Large intestine (tissue), 3 donors: Measurements from ENCODE around the gene CDKL5. TPM values are rescaled to one million over a fixed set of nuclear protein-coding genes. Genes with fewer than 3 reads are reported as not detected.

ENCODE experiments used
- DNase-seq, 2 donors: peaks; one replicate each; pipeline versions ENCODE4 v3.0.0 to v3.0.0-alpha.2; 2013
- H3K27ac ChIP-seq: one replicate; pipeline ENCODE4 v1.5.1; 2013; ENCODE audit warnings: low read length
- H3K27me3 ChIP-seq: 2 replicates; pipeline ENCODE4 v1.6.1; 2013; ENCODE audit warnings: low read length; ENCODE audit not compliant: control insufficient read depth, insufficient read depth
- H3K36me3 ChIP-seq: 2 replicates; pipeline ENCODE4 v1.6.1; 2013; ENCODE audit warnings: low read length; ENCODE audit not compliant: control insufficient read depth, insufficient read depth
- H3K4me1 ChIP-seq: one replicate; pipeline ENCODE4 v1.6.1; 2013; ENCODE audit warnings: low read length; ENCODE audit not compliant: control insufficient read depth, insufficient read depth
- H3K4me3 ChIP-seq: one replicate; pipeline ENCODE4 v1.5.1; 2013; ENCODE audit warnings: low read length
- H3K9me3 ChIP-seq: one replicate; pipeline ENCODE4 v1.6.1; 2013; ENCODE audit warnings: mild to moderate bottlenecking, low read depth, low read length, moderate library complexity; ENCODE audit not compliant: control insufficient read depth
- WGBS: methylation state at CpG from one replicate; pipeline ENCODE4 v1.1.5; 2013; ENCODE audit warnings: low lambda C conversion rate; ENCODE audit not compliant: insufficient coverage; 5-methylcytosine and 5-hydroxymethylcytosine counted together
- polyA plus RNA-seq: library from polyadenylated mRNA; unstranded; fragments of 120-200 nt; gene quantifications from one replicate; pipeline ENCODE4 v1.2.1, GENCODE V29; 2013

The CDKL5 gene
- polyA plus RNA-seq, 1 donor: 5.0 TPM

- H3K27me3 ChIP-seq: no peaks in the 10 kb centered on the region
- H3K9me3 ChIP-seq: no peaks in the 10 kb centered on the region
- no CpG with 5 or more reads among the region's 2 CpGs for WGBS
- H3K27ac ChIP-seq: no peak overlapping the region
- DNase-seq: no peak
- no peaks in the 10 kb centered on the region for H3K4me1 ChIP-seq
- no peak overlapping the region for H3K4me3 ChIP-seq
- H3K36me3 ChIP-seq: no peaks in the 10 kb centered on the region
Measured at GRCh38 chrX:18638398-18638797, 213.0 kb downstream of the CDKL5 start.

GRCh38 chrX:18639280-18639679, 213.9 kb downstream of the CDKL5 start:
- H3K27ac ChIP-seq: no peak overlapping the region
- H3K4me3 ChIP-seq: no peak overlapping the region
- H3K27me3 ChIP-seq: no peaks in the 10 kb centered on the region
- DNase-seq: no peak
- H3K36me3 ChIP-seq: no peaks in the 10 kb centered on the region
- WGBS: no CpG with 5 or more reads among the region's 2 CpGs
- H3K4me1 ChIP-seq: no peaks in the 10 kb centered on the region
- H3K9me3 ChIP-seq: no peaks in the 10 kb centered on the region

- peak in 1 of 2 donors; percentile 7 for DNase-seq
- WGBS: no CpG with 5 or more reads among the region's 10 CpGs
- Histone ChIP-seq H3K27ac (no peak overlapping the region), H3K4me1 (no peaks in the 10 kb centered on the region), H3K27me3 (no peaks in the 10 kb centered on the region), H3K4me3 (no peak overlapping the region), H3K36me3 (no peaks in the 10 kb centered on the region), H3K9me3 (no peaks in the 10 kb centered on the region)
Measured at GRCh38 chrX:18640686-18641085, 215.3 kb downstream of the CDKL5 start.

GRCh38 chrX:18643243-18643642, 217.8 kb downstream of the CDKL5 start:
- H3K27me3 ChIP-seq: no peaks in the 10 kb centered on the region
- no peak overlapping the region for H3K27ac ChIP-seq
- no peaks in the 10 kb centered on the region for H3K4me1 ChIP-seq
- H3K4me3 ChIP-seq: no peak overlapping the region
- no peaks in the 10 kb centered on the region for H3K9me3 ChIP-seq
- H3K36me3 ChIP-seq: no peaks in the 10 kb centered on the region
- DNase-seq: no peak
- no CpG with 5 or more reads among the region's 3 CpGs for WGBS

- no CpG with 5 or more reads among the region's 3 CpGs for WGBS
- no peak overlapping the region for H3K27ac ChIP-seq
- no peaks in the 10 kb centered on the region for H3K4me1 ChIP-seq
- no peak overlapping the region for H3K4me3 ChIP-seq
- no peaks in the 10 kb centered on the region for H3K9me3 ChIP-seq
- H3K36me3 ChIP-seq: no peaks in the 10 kb centered on the region
- no peak for DNase-seq
- H3K27me3 ChIP-seq: no peaks in the 10 kb centered on the region
Measured at GRCh38 chrX:18643853-18644252, 218.4 kb downstream of the CDKL5 start.

- WGBS: no CpG with 5 or more reads among the region's 4 CpGs
- Histone ChIP-seq H3K27ac (no peak overlapping the region), H3K4me3 (no peak overlapping the region), H3K9me3 (no peaks in the 10 kb centered on the region), H3K36me3 (no peaks in the 10 kb centered on the region), H3K27me3 (no peaks in the 10 kb centered on the region), H3K4me1 (no peaks in the 10 kb centered on the region)
- no peak for DNase-seq
Measured at GRCh38 chrX:18647621-18648020, 222.2 kb downstream of the CDKL5 start.

- DNase-seq: no peak
Measured at GRCh38 chrX:18649498-18649951, 224.1 kb downstream of the CDKL5 start.

GRCh38 chrX:18650662-18651061, 225.3 kb downstream of the CDKL5 start:
- Histone ChIP-seq H3K36me3 (no peaks in the 10 kb centered on the region), H3K27me3 (no peaks in the 10 kb centered on the region), H3K9me3 (no peaks in the 10 kb centered on the region), H3K4me1 (no peaks in the 10 kb centered on the region), H3K4me3 (no peak overlapping the region), H3K27ac (no peak overlapping the region)
- no CpG with 5 or more reads among the region's 6 CpGs for WGBS
- no peak for DNase-seq

More at GRCh38 chrX:18649498-18649951, 224.1 kb downstream of the CDKL5 start:
- H3K27ac ChIP-seq: no peak overlapping the region
- WGBS: no CpG with 5 or more reads among the region's 9 CpGs
- H3K27me3 ChIP-seq: no peaks in the 10 kb centered on the region
- H3K9me3 ChIP-seq: no peaks in the 10 kb centered on the region
- no peaks in the 10 kb centered on the region for H3K4me1 ChIP-seq
- H3K36me3 ChIP-seq: no peaks in the 10 kb centered on the region
- H3K4me3 ChIP-seq: no peak overlapping the region

GRCh38 chrX:18652636-18653035, 227.2 kb downstream of the CDKL5 start:
- Histone ChIP-seq H3K4me3 (no peak overlapping the region), H3K9me3 (no peaks in the 10 kb centered on the region)

GRCh38 chrX:18654875-18655836, 229.7 kb downstream of the CDKL5 start:
- Histone ChIP-seq H3K36me3 (no peaks in the 10 kb centered on the region), H3K9me3 (no peaks in the 10 kb centered on the region), H3K27ac (no peak overlapping the region), H3K4me3 (no peak overlapping the region), H3K4me1 (no peaks in the 10 kb centered on the region), H3K27me3 (no peaks in the 10 kb centered on the region)
- WGBS: no CpG with 5 or more reads among the region's 5 CpGs
- no peak for DNase-seq

More at GRCh38 chrX:18652636-18653035, 227.2 kb downstream of the CDKL5 start:
- no peaks in the 10 kb centered on the region for H3K27me3 ChIP-seq
- H3K36me3 ChIP-seq: no peaks in the 10 kb centered on the region
- H3K4me1 ChIP-seq: no peaks in the 10 kb centered on the region
- no peak overlapping the region for H3K27ac ChIP-seq
- no peak for DNase-seq

- DNase-seq: no peak
- Histone ChIP-seq H3K9me3 (no peaks in the 10 kb centered on the region), H3K4me1 (no peaks in the 10 kb centered on the region), H3K27ac (no peak overlapping the region), H3K27me3 (no peaks in the 10 kb centered on the region), H3K36me3 (no peaks in the 10 kb centered on the region), H3K4me3 (no peak overlapping the region)
- no CpG with 5 or more reads among the region's 12 CpGs for WGBS
Measured at GRCh38 chrX:18661273-18661672, 235.9 kb downstream of the CDKL5 start.
